CD4-positive, CD25-positive, alpha-beta regulatory T cell (primary cell): Measurements from ENCODE around the gene C11orf71. TPM values are rescaled to one million over a fixed set of nuclear protein-coding genes. Genes with fewer than 3 reads are reported as not detected.

Experiments used
- polyA plus RNA-seq, 4 donors: library from polyadenylated mRNA; unstranded; fragments of 300-500 nt; fragmentation: Illumina TruSeq; gene quantifications; one replicate each; pipeline ENCODE4 v1.2.3, GENCODE V29; 2021
- total RNA-seq: library from RNA; stranded (reverse); gene quantifications from one replicate; pipeline ENCODE4 v1.2.3, GENCODE V29; 2022

The C11orf71 gene
- total and polyA plus RNA-seq, 5 donors from 2014 or later: 11.4 to 17.2 (median 15.4) TPM

Other genes starting within 250 kb of the C11orf71 start
- gene NNMT, start 104.1 kb downstream of the C11orf71 start, total RNA-seq: not detected
- not detected for gene NNMT, start 104.1 kb downstream of the C11orf71 start, polyA plus RNA-seq
- gene RBM7, start 155 bp upstream of the C11orf71 start, total RNA-seq: 57.2 TPM
- 10 to 100 TPM; 28.7 to 37.1 (median 30.6) TPM for gene RBM7, start 155 bp upstream of the C11orf71 start, polyA plus RNA-seq
- gene REXO2, start 39.0 kb upstream of the C11orf71 start, total RNA-seq: 44.1 TPM
- gene REXO2, start 39.0 kb upstream of the C11orf71 start, polyA plus RNA-seq: 10 to 100 TPM; 70.3 to 88.5 (median 77.0) TPM
- not detected for gene NXPE1, start 159.4 kb upstream of the C11orf71 start, total RNA-seq
- not detected for gene NXPE1, start 159.4 kb upstream of the C11orf71 start, polyA plus RNA-seq
- gene NXPE4, start 195.3 kb upstream of the C11orf71 start, total RNA-seq: not detected
- not detected for gene NXPE4, start 195.3 kb upstream of the C11orf71 start, polyA plus RNA-seq